IMR-90 (cell line): ENCODE results near the gene VPS72. TPM values are rescaled to one million over a fixed set of nuclear protein-coding genes. Genes with fewer than 3 reads are reported as not detected.

Experiments used
- ATAC-seq: fragments of 200-7000 bp; cut with Tn5 transposase; 2 replicates; pipeline ENCODE4 v1.9.1; 2020; ENCODE audit warnings: low read depth, mild to moderate bottlenecking, moderate library complexity
- BruUV-seq: library from RNA; stranded (reverse); fragments of 400-500 nt; replicated peaks from 2 replicates; lab custom pipeline; 2021; lab: Mats Ljungman, UMichigan
- CTCF ChIA-PET: fragments of 300-600 bp; formaldehyde crosslinking; extraction: SDS; loops from one replicate; lab custom pipeline; 2021; ENCODE audit warnings: antibody characterized with exemption; lab: Yijun Ruan, JAX
- POLR2A ChIA-PET: fragments of 300-600 bp; sonication (Branson Sonifier 250); formaldehyde crosslinking; loops from one replicate; lab custom pipeline; 2022; ENCODE audit warnings: antibody characterized with exemption; ENCODE audit not compliant: unreplicated experiment; lab: Charles Lee
- DNase-seq: peaks from one replicate; pipeline ENCODE4 v3.0.0; 2013
- H2AFZ ChIP-seq: replicated peaks from 2 replicates; pipeline ENCODE3; 2013; ENCODE audit warnings: low read length, mild to moderate bottlenecking; ENCODE audit not compliant: poor library complexity
- H2AK5ac ChIP-seq: 2 replicates; pipeline ENCODE4 v1.6.1; 2013; ENCODE audit warnings: low read depth, low read length, inconsistent platforms
- H2AK9ac ChIP-seq: replicated peaks from 2 replicates; pipeline ENCODE3; 2013; ENCODE audit warnings: mild to moderate bottlenecking, low read depth, low read length, moderate library complexity; ENCODE audit not compliant: poor library complexity
- H2BK120ac ChIP-seq: 2 replicates; pipeline ENCODE4 v1.6.1; 2013; ENCODE audit warnings: low read depth, low read length, inconsistent platforms
- H2BK15ac ChIP-seq: 3 replicates; pipeline ENCODE4 v1.6.1; 2013; ENCODE audit warnings: low read depth, low read length, inconsistent platforms
- H2BK20ac ChIP-seq: 2 replicates; pipeline ENCODE4 v1.6.1; 2013; ENCODE audit warnings: low read depth, mild to moderate bottlenecking, inconsistent platforms, low read length, moderate library complexity
- H2BK5ac ChIP-seq: 2 replicates; pipeline ENCODE4 v1.6.1; 2013; ENCODE audit warnings: mild to moderate bottlenecking, low read depth, low read length, inconsistent platforms; ENCODE audit not compliant: poor library complexity, severe bottlenecking
- H3K14ac ChIP-seq: replicated peaks from 2 replicates; pipeline ENCODE4 v1.6.1; 2013; ENCODE audit warnings: low read depth, low read length, inconsistent platforms
- H3K18ac ChIP-seq: 2 replicates; pipeline ENCODE4 v1.6.1; 2013; ENCODE audit warnings: low read depth, low read length, control low read depth
- H3K23ac ChIP-seq: 2 replicates; pipeline ENCODE4 v1.6.1; 2013; ENCODE audit warnings: low read depth, low read length, inconsistent platforms
- H3K27ac ChIP-seq: 2 replicates; pipeline ENCODE4 v1.5.1; 2013; ENCODE audit warnings: mild to moderate bottlenecking, control low read depth, low read length; ENCODE audit not compliant: insufficient read depth
- H3K27me3 ChIP-seq: 2 replicates; pipeline ENCODE4 v1.6.1; 2013; ENCODE audit warnings: low read length; ENCODE audit not compliant: control insufficient read depth, insufficient read depth
- H3K36me3 ChIP-seq: 2 replicates; pipeline ENCODE4 v1.6.1; 2013; ENCODE audit warnings: low read length, mixed read lengths; ENCODE audit not compliant: control insufficient read depth, insufficient read depth
- H3K4ac ChIP-seq: 2 replicates; pipeline ENCODE4 v1.6.1; 2013; ENCODE audit warnings: low read depth, low read length, inconsistent platforms
- H3K4me1 ChIP-seq: 2 replicates; pipeline ENCODE4 v1.6.1; 2013; ENCODE audit warnings: low read length, mixed read lengths; ENCODE audit not compliant: control insufficient read depth, insufficient read depth
- H3K4me2 ChIP-seq: 2 replicates; pipeline ENCODE4 v1.6.1; 2013; ENCODE audit warnings: low read depth, mild to moderate bottlenecking, control low read depth, low read length, moderate library complexity
- H3K4me3 ChIP-seq: 2 replicates; pipeline ENCODE4 v1.5.1; 2013; ENCODE audit warnings: low read depth, mild to moderate bottlenecking, control low read depth, low read length, moderate library complexity; ENCODE audit not compliant: insufficient read depth
- H3K56ac ChIP-seq: 2 replicates; pipeline ENCODE4 v1.6.1; 2013; ENCODE audit warnings: low read length, inconsistent platforms; ENCODE audit not compliant: insufficient read depth; ENCODE audit errors: extremely low read depth
- H3K79me1 ChIP-seq, 2 experiments: 2 replicates each; pipeline ENCODE4 v1.6.1; 2013; ENCODE audit warnings: low read length in 2 of 2, inconsistent platforms in 1 of 2, low read depth in 1 of 2
- H3K9ac ChIP-seq: 2 replicates; pipeline ENCODE4 v1.6.1; 2013; ENCODE audit warnings: low read depth, low read length, control low read depth
- H3K9me1 ChIP-seq: 2 replicates; pipeline ENCODE4 v1.6.1; 2013; ENCODE audit warnings: low read length, inconsistent platforms; ENCODE audit not compliant: insufficient read depth
- H3K9me3 ChIP-seq: 2 replicates; pipeline ENCODE4 v1.6.1; 2013; ENCODE audit warnings: low read length; ENCODE audit not compliant: control insufficient read depth, insufficient read depth
- H4K20me1 ChIP-seq: 2 replicates; pipeline ENCODE4 v1.6.1; 2013; ENCODE audit warnings: low read length, inconsistent platforms; ENCODE audit not compliant: insufficient read depth
- H4K5ac ChIP-seq: 2 replicates; pipeline ENCODE4 v1.6.1; 2013; ENCODE audit warnings: mild to moderate bottlenecking, low read depth, low read length, control low read depth
- H4K8ac ChIP-seq, 2 experiments: 2 replicates each; pipeline ENCODE4 v1.6.1; 2013; ENCODE audit warnings: low read depth in 2 of 2, low read length in 2 of 2, control low read depth in 1 of 2, inconsistent platforms in 1 of 2
- H4K91ac ChIP-seq: 2 replicates; pipeline ENCODE4 v1.6.1; 2013; ENCODE audit warnings: low read depth, low read length, inconsistent platforms; ENCODE audit not compliant: insufficient read depth
- BHLHE40 ChIP-seq: fragments of 150-350 bp; IDR thresholded peaks from 2 replicates; pipeline ENCODE4 v1.6.1; 2016; ENCODE audit warnings: mild to moderate bottlenecking, low read depth, low read length
- CEBPB ChIP-seq: IDR thresholded peaks from 2 replicates; pipeline ENCODE4 v1.6.1; 2012; ENCODE audit warnings: low read depth, low read length, improper control_type of control experiment
- CTCF ChIP-seq: conservative IDR thresholded peaks from 2 replicates; pipeline ENCODE4 v1.5.1; 2012; ENCODE audit warnings: mild to moderate bottlenecking, low read depth, low read length, improper control_type of control experiment
- FOS ChIP-seq: fragments of 150-350 bp; IDR thresholded peaks from 2 replicates; pipeline ENCODE4 v1.6.1; 2016; ENCODE audit warnings: low read depth, low read length
- MAFK ChIP-seq: IDR thresholded peaks from 2 replicates; pipeline ENCODE4 v1.6.1; 2012; ENCODE audit warnings: low read depth, low read length, improper control_type of control experiment
- NFE2L2 ChIP-seq: fragments of 150-350 bp; IDR thresholded peaks from 2 replicates; pipeline ENCODE4 v1.6.1; 2016; ENCODE audit warnings: low read depth, mild to moderate bottlenecking, low read length
- RAD21 ChIP-seq: IDR thresholded peaks from 2 replicates; pipeline ENCODE4 v1.6.1; 2012; ENCODE audit warnings: low read length, improper control_type of control experiment
- RFX5 ChIP-seq: IDR thresholded peaks from 2 replicates; pipeline ENCODE4 v1.8.0; 2012; ENCODE audit warnings: low read depth, mild to moderate bottlenecking, low read length, moderate library complexity
- SMC3 ChIP-seq: fragments of 150-350 bp; IDR thresholded peaks from 2 replicates; pipeline ENCODE4 v1.6.1; 2016; ENCODE audit warnings: low read depth, mild to moderate bottlenecking, antibody characterized with exemption, low read length, moderate library complexity
- USF2 ChIP-seq: fragments of 150-350 bp; IDR thresholded peaks from 2 replicates; pipeline ENCODE4 v1.6.1; 2017; ENCODE audit warnings: mild to moderate bottlenecking, antibody characterized with exemption, low read length, low read depth
- dilution Hi-C: fragments of 300-500 bp; cut with HindIII; formaldehyde crosslinking; loops from one replicate; pipeline ENCODE4 v1.14.3; 2018; ENCODE audit warnings: low sequenced_read_pairs; ENCODE audit not compliant: unreplicated experiment
- in situ Hi-C: fragments of 300-500 bp; cut with MboI; formaldehyde crosslinking; loops from 3 replicates; pipeline ENCODE4 v1.14.3; 2019; ENCODE audit warnings: low sequenced_read_pairs, inconsistent platforms, mixed read lengths
- intact Hi-C: fragments of 100-400 bp; cut with micrococcal nuclease; formaldehyde crosslinking; loops from 2 replicates; pipeline ENCODE4 v1.10.0; 2022
- polyA plus RNA-seq, 3 experiments: library from polyadenylated mRNA; depleted of rRNA; stranded (reverse); fragments of >200 nt; gene quantifications; 2 replicates each; pipeline ENCODE4 v1.2.3, GENCODE V29; 2012; ENCODE audit warnings: low replicate concordance in 1 of 3
- total RNA-seq: library from RNA; depleted of rRNA; stranded (reverse); fragments of >200 nt; gene quantifications from 2 replicates; pipeline ENCODE4 v1.2.3, GENCODE V29; 2012

The VPS72 gene
- total and polyA plus RNA-seq, 2 of the 4 experiments (the other 2 are of a cell fraction) = 51.3 to 62.3 TPM

- Histone ChIP-seq H2AK5ac (no peak overlapping the region), H2BK120ac (no peak overlapping the region), H4K91ac (no peak overlapping the region), H3K9ac (no peak overlapping the region), H3K27ac (no peak overlapping the region), H3K14ac (no peak overlapping the region), H2BK15ac (no peak overlapping the region), H3K4ac (no peak overlapping the region), H3K4me1 (no peaks in the 10 kb centered on the region), H3K9me1 (no peaks in the 10 kb centered on the region), H4K5ac (no peak overlapping the region), H3K27me3 (no peaks in the 10 kb centered on the region), H3K9me3 (no peaks in the 10 kb centered on the region), H3K56ac (no peak overlapping the region), H3K79me1 (peaks cover 7 to 13% of the 10 kb centered on the region in 2 experiments), H2AK9ac (no peak overlapping the region), H3K18ac (no peak overlapping the region), H3K36me3 (peaks cover 40% of the 10 kb centered on the region), H2AFZ (no peak overlapping the region), H3K4me2 (no peak overlapping the region), H4K8ac (no peak overlapping the region), H3K4me3 (no peak overlapping the region), H4K20me1 (no peaks in the 10 kb centered on the region), H3K23ac (no peak overlapping the region), H2BK5ac (no peak overlapping the region), H2BK20ac (no peak overlapping the region)
- BruUV-seq = no TSS peak
- CTCF ChIA-PET = no interaction called here
- POLR2A ChIA-PET = no interaction called here
- dilution Hi-C loops (no loop called here), intact Hi-C loops (no loop called here), in situ Hi-C loops (loop anchor here (5.0 kb wide), 1 partner anchor 62 kb away; no protein-coding TSS in a partner anchor)
- no peak for ATAC-seq
- DNase-seq = no peak
- TF ChIP-seq FOS = no peak
- TF ChIP-seq SMC3 = no peak
- no peak for TF ChIP-seq MAFK
- TF ChIP-seq USF2 = no peak
- no peak for TF ChIP-seq CEBPB
- no peak for TF ChIP-seq RAD21
- no peak for TF ChIP-seq BHLHE40
- no peak for TF ChIP-seq NFE2L2
- no peak for TF ChIP-seq RFX5
- TF ChIP-seq CTCF = no peak
Measured at GRCh38 chr1:151159373-151159772, 30.6 kb downstream of the VPS72 start.
